Epithelial cell of proximal tubule (primary cell): ENCODE results near the gene DCXR. TPM values are rescaled to one million over a fixed set of nuclear protein-coding genes. Genes with fewer than 3 reads are reported as not detected.
"Not testable (repeated sequence)": the region's sequence is repeated elsewhere in the genome, so short reads cannot be mapped to it uniquely, and the experiment has no call there.

Source experiments
- DNase-seq: peaks from one replicate; pipeline ENCODE4 v3.0.0-alpha.2; 2011; ENCODE audit warnings: low read depth
- H3K4me3 ChIP-seq: 2 replicates; pipeline ENCODE4 v1.5.1; 2011; ENCODE audit warnings: low read depth, mild to moderate bottlenecking, low read length
- CTCF ChIP-seq: conservative IDR thresholded peaks from 2 replicates; pipeline ENCODE4 v1.5.1; 2012; ENCODE audit warnings: low read depth, mild to moderate bottlenecking, low read length
- total RNA-seq: library from RNA; depleted of rRNA; stranded (reverse); fragments of >200 nt; gene quantifications from 2 replicates; pipeline ENCODE4 v1.2.3, GENCODE V29; 2015

DCXR gene
- total RNA-seq, 1 donor from 2014 or later = 93.1 TPM

GRCh38 chr17:82043507-82043906 lies 6.0 kb upstream of the DCXR start:
- TF ChIP-seq CTCF = no peak
- no peak for DNase-seq
- H3K4me3 ChIP-seq = no peak overlapping the region

- no peak for DNase-seq
- no peak for TF ChIP-seq CTCF
- H3K4me3 ChIP-seq = no peak overlapping the region
Observed at GRCh38 chr17:82042649-82043048, 5.2 kb upstream of the DCXR start.

GRCh38 chr17:82041144-82041814 lies 3.8 kb upstream of the DCXR start:
- no peak for DNase-seq
- no peak overlapping the region for H3K4me3 ChIP-seq
- TF ChIP-seq CTCF = no peak

GRCh38 chr17:82039695-82040299 lies 2.3 kb upstream of the DCXR start:
- DNase-seq = no peak
- no peak overlapping the region for H3K4me3 ChIP-seq
- TF ChIP-seq CTCF = no peak

- DNase-seq, H3K4me3 ChIP-seq: not testable (repeated sequence)
Observed at GRCh38 chr17:82038796-82039409, 1.4 kb upstream of the DCXR start.

- peak overlapping the region; percentile 70 for H3K4me3 ChIP-seq
- TF ChIP-seq CTCF = no peak
- no peak for DNase-seq
Observed at GRCh38 chr17:82037889-82038195, 345 bp upstream of the DCXR start.

- no peak for DNase-seq
- no peak for TF ChIP-seq CTCF
- H3K4me3 ChIP-seq = peak overlapping the region; percentile 70
Observed at GRCh38 chr17:82036634-82037091, 834 bp downstream of the DCXR start.
